Measurements from ENCODE around the gene EIF5B.

DNA sequence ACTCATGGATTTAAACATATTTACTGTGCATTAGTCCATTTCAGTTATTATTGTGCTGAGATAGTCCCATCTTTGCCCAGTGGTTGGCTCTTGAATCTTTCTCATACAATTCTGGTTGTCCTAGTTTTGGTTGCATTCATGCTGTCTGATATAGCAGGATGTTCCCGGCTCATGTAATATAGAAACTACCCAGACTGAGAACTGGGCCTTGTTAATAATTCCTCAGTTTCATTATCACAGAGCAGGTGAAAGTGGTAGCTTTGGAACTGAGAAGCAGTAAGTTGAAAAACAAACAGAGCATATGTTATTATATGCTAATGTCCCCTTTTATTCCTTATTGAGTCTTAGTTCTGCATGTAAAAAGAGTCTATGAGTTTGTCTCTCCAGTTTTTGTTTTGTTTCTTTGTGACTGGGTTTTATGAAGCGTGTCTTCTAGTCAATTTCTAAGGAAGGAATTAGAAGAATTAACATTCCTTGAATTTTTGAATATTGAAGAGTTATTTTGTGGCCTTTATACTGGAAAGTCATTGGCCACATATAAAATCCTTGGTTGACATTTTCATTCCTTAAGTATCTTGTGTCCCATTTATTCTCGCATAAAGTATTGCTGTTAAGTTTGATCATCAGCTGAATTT lies 43.3 kb downstream of the EIF5B start:
- TF ChIP-seq EP300 (IDR thresholded peaks at IDR 0.05; ENCODE audit: borderline replicate concordance), result no peak
- no peak for TF ChIP-seq CEBPB (IDR thresholded peaks at IDR 0.05)
- TF ChIP-seq CREB1 (IDR thresholded peaks at IDR 0.05; ENCODE audit: low read depth), result no peak

Measured in Ishikawa (cell line).